ENCODE data around the gene FBXO28. TPM values are rescaled to one million over a fixed set of nuclear protein-coding genes. Genes with fewer than 3 reads are reported as not detected.

The FBXO28 gene
- total RNA-seq, 3 donors from 2014 or later, result 33.1 to 34.1 (median 33.3) TPM

DNA sequence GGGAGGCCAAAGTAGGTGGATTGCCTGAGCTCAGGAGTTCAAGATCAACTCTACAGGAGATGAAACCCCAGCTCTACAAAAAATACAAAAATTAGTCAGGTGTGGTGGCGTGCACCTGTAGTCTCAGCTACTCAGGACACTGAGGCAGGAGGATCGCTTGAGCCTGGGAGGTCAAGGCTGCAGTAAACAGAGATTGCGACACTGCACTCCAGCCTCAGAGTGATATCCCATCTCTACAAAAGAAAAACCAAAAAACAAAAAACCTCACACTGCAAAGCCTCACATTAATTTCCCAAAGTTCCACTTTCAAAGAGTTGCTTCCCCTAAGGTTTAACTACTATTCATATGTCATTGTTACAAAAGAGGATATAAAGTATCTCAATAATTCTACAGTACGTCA, 29.0 kb upstream of the FBXO28 start:
- DNase-seq (no peak), ATAC-seq (no peak)
- Mint-ChIP-seq H3K9me3 (no peaks in the 10 kb centered on the region), H3K27me3 (ENCODE audit: low read depth) (peaks cover 16% of the 10 kb centered on the region), H3K4me3 (no peak overlapping the region), H3K36me3 (ENCODE audit: insufficient read depth) (no peaks in the 10 kb centered on the region), H3K4me1 (ENCODE audit: low read depth) (no peaks in the 10 kb centered on the region)

DNA sequence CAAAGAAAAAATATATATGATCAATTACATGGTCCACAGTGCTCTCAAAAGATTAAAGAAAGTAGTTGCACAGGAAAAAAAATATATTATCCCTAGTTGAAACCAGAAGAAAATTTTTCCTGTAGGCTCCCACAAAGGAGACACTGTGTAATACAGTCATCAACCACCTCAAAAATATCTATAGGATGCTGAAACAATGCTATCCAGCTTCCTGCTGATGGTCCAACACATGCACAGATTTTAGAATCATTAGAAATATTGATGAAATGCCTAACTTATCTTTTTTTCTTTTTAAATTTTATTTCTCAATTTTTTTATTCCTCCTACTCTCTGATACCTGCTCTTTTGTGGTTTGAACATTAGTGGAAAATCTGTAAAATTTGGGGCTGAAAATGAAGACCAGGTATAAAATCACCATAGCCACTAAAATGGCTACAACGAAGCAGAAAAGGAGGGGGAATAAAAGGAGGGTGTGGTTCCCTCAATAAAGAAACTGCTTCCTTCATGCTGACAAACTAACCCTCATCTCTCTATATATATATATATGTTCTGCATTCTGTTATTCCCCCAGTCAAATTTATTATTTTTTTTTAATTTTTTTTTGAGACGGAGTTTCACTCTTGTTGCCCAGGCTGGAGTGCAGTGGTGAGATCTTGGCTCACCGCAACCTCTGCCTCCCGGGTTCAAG, 28.3 kb upstream of the FBXO28 start:
- H3K36me3 Mint-ChIP-seq (ENCODE audit: insufficient read depth), result no peaks in the 10 kb centered on the region
- ATAC-seq, result no peak

DNA sequence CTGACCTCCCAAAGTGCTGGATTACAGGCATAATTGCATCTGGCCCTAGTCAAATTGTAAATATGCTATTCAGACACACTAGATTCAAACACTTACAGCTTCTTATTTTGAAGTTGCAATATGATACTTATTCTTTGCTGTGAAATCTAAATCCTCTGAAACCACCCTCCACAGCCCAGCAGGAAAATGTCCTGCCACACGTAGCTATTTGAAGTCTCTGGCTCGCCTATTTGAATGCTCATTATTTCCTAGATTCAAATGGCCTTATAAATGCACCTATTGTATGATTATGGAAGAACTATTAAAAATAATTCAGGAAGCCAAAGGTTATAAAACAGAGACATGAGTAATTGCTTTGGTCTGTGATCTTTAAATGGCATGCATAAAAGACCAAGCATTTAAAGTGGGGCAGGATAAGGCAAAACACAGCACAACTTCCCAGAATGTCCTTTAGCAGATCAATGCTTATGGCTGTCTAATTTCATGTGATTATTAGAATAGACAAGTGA, 26.6 kb upstream of the FBXO28 start:
- Mint-ChIP-seq H3K27me3 (ENCODE audit: low read depth) (peaks cover 26% of the 10 kb centered on the region), H3K9me3 (no peaks in the 10 kb centered on the region), H3K36me3 (ENCODE audit: insufficient read depth) (no peaks in the 10 kb centered on the region), H3K4me3 (no peak overlapping the region), H3K4me1 (ENCODE audit: low read depth) (no peaks in the 10 kb centered on the region)
- no peak for DNase-seq
- ATAC-seq, result no peak

More for the DNA sequence above, 28.3 kb upstream of the FBXO28 start:
- H3K4me3 Mint-ChIP-seq, result no peak overlapping the region
- no peaks in the 10 kb centered on the region for H3K9me3 Mint-ChIP-seq
- H3K27me3 Mint-ChIP-seq (ENCODE audit: low read depth), result peaks cover 22% of the 10 kb centered on the region
- no peaks in the 10 kb centered on the region for H3K4me1 Mint-ChIP-seq (ENCODE audit: low read depth)
- no peak for DNase-seq

- Mint-ChIP-seq H3K9me3 (no peaks in the 10 kb centered on the region), H3K4me1 (ENCODE audit: low read depth) (no peaks in the 10 kb centered on the region), H3K36me3 (ENCODE audit: insufficient read depth) (no peaks in the 10 kb centered on the region), H3K4me3 (no peak overlapping the region), H3K27me3 (ENCODE audit: low read depth) (peaks cover 32% of the 10 kb centered on the region)
- no peak for DNase-seq
- no peak for ATAC-seq
Observed at GRCh38 chr1:224089583-224089982, 24.3 kb upstream of the FBXO28 start.

DNA sequence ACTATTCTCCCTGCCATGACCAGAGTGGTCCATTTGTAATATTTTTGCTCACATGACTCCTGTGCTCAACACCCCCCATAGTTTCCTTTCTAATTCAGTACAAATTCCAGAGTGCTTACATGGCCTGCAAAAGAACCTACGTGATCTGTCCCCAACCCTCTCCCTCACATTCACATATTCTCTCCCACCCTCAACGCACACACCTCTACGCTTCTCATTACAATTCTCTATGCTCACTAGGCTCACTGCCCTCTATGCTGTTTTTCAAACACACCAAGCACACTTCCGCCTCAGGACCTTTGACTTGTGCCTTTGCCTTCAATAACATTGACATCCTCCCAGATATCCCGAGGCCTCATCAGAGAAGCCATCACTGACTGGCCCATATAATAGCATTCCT, 23.8 kb upstream of the FBXO28 start:
- ATAC-seq (no peak), DNase-seq (no peak)
- peaks cover 32% of the 10 kb centered on the region for H3K27me3 Mint-ChIP-seq (ENCODE audit: low read depth)
- H3K4me3 Mint-ChIP-seq, result no peak overlapping the region
- no peaks in the 10 kb centered on the region for H3K36me3 Mint-ChIP-seq (ENCODE audit: insufficient read depth)
- no peaks in the 10 kb centered on the region for H3K9me3 Mint-ChIP-seq
- no peaks in the 10 kb centered on the region for H3K4me1 Mint-ChIP-seq (ENCODE audit: low read depth)

- no peaks in the 10 kb centered on the region for H3K36me3 Mint-ChIP-seq (ENCODE audit: insufficient read depth)
- H3K9me3 Mint-ChIP-seq, result no peaks in the 10 kb centered on the region
- peaks cover 34% of the 10 kb centered on the region for H3K27me3 Mint-ChIP-seq (ENCODE audit: low read depth)
- ATAC-seq (no peak), DNase-seq (no peak)
- H3K4me1 Mint-ChIP-seq (ENCODE audit: low read depth), result no peaks in the 10 kb centered on the region
- no peak overlapping the region for H3K4me3 Mint-ChIP-seq
Observed at GRCh38 chr1:224092111-224092510, 21.8 kb upstream of the FBXO28 start.

GRCh38 chr1:224092601-224093000, 21.3 kb upstream of the FBXO28 start:
- no peak for DNase-seq
- peaks cover 34% of the 10 kb centered on the region for H3K27me3 Mint-ChIP-seq (ENCODE audit: low read depth)
- H3K9me3 Mint-ChIP-seq, result no peaks in the 10 kb centered on the region
- H3K36me3 Mint-ChIP-seq (ENCODE audit: insufficient read depth), result no peaks in the 10 kb centered on the region
- no peaks in the 10 kb centered on the region for H3K4me1 Mint-ChIP-seq (ENCODE audit: low read depth)
- H3K4me3 Mint-ChIP-seq, result no peak overlapping the region
- no peak for ATAC-seq

DNA sequence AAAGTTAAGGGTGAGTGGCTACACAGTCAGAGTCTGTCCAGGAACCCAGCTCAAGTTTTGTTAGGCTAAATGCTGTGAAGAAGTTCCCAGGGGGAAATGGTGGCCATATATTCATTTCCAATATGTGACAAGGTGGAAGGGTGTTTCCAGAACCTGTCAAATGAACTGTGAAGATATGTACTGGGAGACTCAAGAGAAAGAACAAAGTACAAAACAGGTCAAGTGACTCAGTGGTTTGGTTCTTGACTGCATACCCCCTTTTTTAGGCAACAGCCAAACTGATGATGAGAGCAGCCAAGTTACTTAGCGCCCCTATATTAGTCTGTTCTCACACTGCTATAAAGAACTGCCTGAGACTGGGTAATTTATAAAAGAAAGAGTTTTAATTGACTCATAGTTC, 18.6 kb upstream of the FBXO28 start:
- Mint-ChIP-seq H3K4me1 (ENCODE audit: low read depth) (no peaks in the 10 kb centered on the region), H3K27me3 (ENCODE audit: low read depth) (peaks cover 29% of the 10 kb centered on the region), H3K9me3 (no peaks in the 10 kb centered on the region), H3K36me3 (ENCODE audit: insufficient read depth) (no peaks in the 10 kb centered on the region), H3K4me3 (no peak overlapping the region)
- DNase-seq (no peak), ATAC-seq (no peak)

DNA sequence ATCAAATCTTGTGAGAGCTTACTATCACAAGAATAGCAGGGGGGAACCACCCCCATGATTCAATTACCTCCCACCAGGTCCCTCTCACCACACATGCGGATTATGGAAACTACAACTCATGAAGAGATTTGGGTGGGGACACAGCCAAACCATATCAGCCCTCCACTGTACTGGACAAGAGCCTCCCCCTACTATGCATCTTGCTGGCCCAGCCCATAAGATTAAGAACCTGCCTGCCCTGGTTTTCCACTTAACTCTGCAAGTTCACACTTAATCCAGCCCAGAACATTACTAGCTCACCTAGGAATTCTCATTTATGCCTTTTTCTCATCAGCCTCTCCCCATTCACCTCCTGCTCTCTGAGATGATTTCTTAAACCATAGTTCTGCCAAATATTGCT, 18.0 kb upstream of the FBXO28 start:
- DNase-seq (no peak), ATAC-seq (no peak)
- Mint-ChIP-seq H3K4me1 (ENCODE audit: low read depth) (no peaks in the 10 kb centered on the region), H3K9me3 (no peaks in the 10 kb centered on the region), H3K36me3 (ENCODE audit: insufficient read depth) (no peaks in the 10 kb centered on the region), H3K27me3 (ENCODE audit: low read depth) (peaks cover 25% of the 10 kb centered on the region), H3K4me3 (no peak overlapping the region)

GRCh38 chr1:224096773-224097172, 17.1 kb upstream of the FBXO28 start:
- Mint-ChIP-seq H3K27me3 (ENCODE audit: low read depth) (peaks cover 22% of the 10 kb centered on the region), H3K4me1 (ENCODE audit: low read depth) (no peaks in the 10 kb centered on the region), H3K36me3 (ENCODE audit: insufficient read depth) (no peaks in the 10 kb centered on the region), H3K4me3 (no peak overlapping the region), H3K9me3 (no peaks in the 10 kb centered on the region)
- no peak for DNase-seq
- no peak for ATAC-seq

GRCh38 chr1:224098007-224098406, 15.9 kb upstream of the FBXO28 start:
- no peak overlapping the region for H3K4me3 Mint-ChIP-seq
- peaks cover 19% of the 10 kb centered on the region for H3K27me3 Mint-ChIP-seq (ENCODE audit: low read depth)
- no peaks in the 10 kb centered on the region for H3K36me3 Mint-ChIP-seq (ENCODE audit: insufficient read depth)
- H3K9me3 Mint-ChIP-seq, result no peaks in the 10 kb centered on the region
- ATAC-seq (no peak), DNase-seq (no peak)
- no peaks in the 10 kb centered on the region for H3K4me1 Mint-ChIP-seq (ENCODE audit: low read depth)

DNA sequence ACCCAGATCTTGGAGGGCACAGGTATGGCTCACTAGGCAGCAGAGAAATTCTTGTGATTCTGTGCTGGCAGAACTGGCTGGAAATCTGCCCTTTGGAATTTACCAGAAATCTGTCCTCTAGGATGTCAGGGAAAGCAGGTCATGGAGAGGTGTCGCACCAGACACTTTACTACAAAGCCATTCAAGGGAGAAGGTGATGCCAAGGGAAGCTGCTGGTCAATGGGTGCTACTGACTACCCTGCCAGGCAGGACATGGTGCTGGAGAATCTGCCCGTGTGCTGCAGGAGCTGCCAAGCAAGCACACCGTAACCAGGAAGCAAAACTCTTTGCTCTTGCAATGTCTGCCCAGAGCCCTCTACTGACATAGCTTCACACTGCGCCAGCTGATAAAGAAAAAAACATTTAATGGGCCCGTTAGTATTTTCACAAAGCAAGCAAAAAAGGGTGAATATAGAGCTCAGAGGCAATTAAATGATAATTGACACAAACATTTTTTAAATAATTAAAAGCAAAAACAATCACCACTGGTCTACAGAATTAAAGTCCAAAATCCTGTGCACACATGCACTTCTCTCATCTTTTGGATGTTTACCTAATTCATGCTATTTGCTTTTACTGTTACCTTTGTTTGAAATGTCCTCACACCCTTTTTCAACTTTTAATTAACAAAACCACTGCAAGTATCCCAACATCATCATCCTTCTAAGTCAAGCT, 7.2 kb upstream of the FBXO28 start:
- no peaks in the 10 kb centered on the region for H3K36me3 Mint-ChIP-seq (ENCODE audit: insufficient read depth)
- no peaks in the 10 kb centered on the region for H3K9me3 Mint-ChIP-seq
- H3K4me3 Mint-ChIP-seq, result no peak overlapping the region
- DNase-seq (no peak), ATAC-seq (peak in 1 of 2 donors; percentile 28)
- H3K27me3 Mint-ChIP-seq (ENCODE audit: low read depth), result peaks cover 13% of the 10 kb centered on the region
- peaks cover 3% of the 10 kb centered on the region for H3K4me1 Mint-ChIP-seq (ENCODE audit: low read depth)

- peaks cover 3% of the 10 kb centered on the region for H3K4me1 Mint-ChIP-seq (ENCODE audit: low read depth)
- ATAC-seq (no peak), DNase-seq (no peak)
- no peak overlapping the region for H3K4me3 Mint-ChIP-seq
- H3K9me3 Mint-ChIP-seq, result no peaks in the 10 kb centered on the region
- H3K36me3 Mint-ChIP-seq (ENCODE audit: insufficient read depth), result no peaks in the 10 kb centered on the region
- peaks cover 13% of the 10 kb centered on the region for H3K27me3 Mint-ChIP-seq (ENCODE audit: low read depth)
Observed at GRCh38 chr1:224107282-224107625, 6.7 kb upstream of the FBXO28 start.

- peaks cover 11% of the 10 kb centered on the region for H3K27me3 Mint-ChIP-seq (ENCODE audit: low read depth)
- H3K4me1 Mint-ChIP-seq (ENCODE audit: low read depth), result peaks cover 10% of the 10 kb centered on the region
- H3K9me3 Mint-ChIP-seq, result no peaks in the 10 kb centered on the region
- no peak for DNase-seq
- no peaks in the 10 kb centered on the region for H3K36me3 Mint-ChIP-seq (ENCODE audit: insufficient read depth)
- H3K4me3 Mint-ChIP-seq, result no peak overlapping the region
- no peak for ATAC-seq
Observed at GRCh38 chr1:224108991-224109390, 4.9 kb upstream of the FBXO28 start.

GRCh38 chr1:224109981-224110380, 3.9 kb upstream of the FBXO28 start:
- H3K36me3 Mint-ChIP-seq (ENCODE audit: insufficient read depth), result no peaks in the 10 kb centered on the region
- H3K4me1 Mint-ChIP-seq (ENCODE audit: low read depth), result peaks cover 13% of the 10 kb centered on the region
- DNase-seq, result no peak
- H3K27me3 Mint-ChIP-seq (ENCODE audit: low read depth), result peaks cover 11% of the 10 kb centered on the region
- no peak for ATAC-seq
- H3K9me3 Mint-ChIP-seq, result no peaks in the 10 kb centered on the region
- H3K4me3 Mint-ChIP-seq, result no peak overlapping the region
